Measurements from ENCODE around the gene MED15. TPM values are rescaled to one million over a fixed set of nuclear protein-coding genes. Genes with fewer than 3 reads are reported as not detected.

The MED15 gene
- total and polyA plus RNA-seq, 2 of the 4 experiments (the other 2 are of a cell fraction) = 19.0 to 68.8 TPM

DNA sequence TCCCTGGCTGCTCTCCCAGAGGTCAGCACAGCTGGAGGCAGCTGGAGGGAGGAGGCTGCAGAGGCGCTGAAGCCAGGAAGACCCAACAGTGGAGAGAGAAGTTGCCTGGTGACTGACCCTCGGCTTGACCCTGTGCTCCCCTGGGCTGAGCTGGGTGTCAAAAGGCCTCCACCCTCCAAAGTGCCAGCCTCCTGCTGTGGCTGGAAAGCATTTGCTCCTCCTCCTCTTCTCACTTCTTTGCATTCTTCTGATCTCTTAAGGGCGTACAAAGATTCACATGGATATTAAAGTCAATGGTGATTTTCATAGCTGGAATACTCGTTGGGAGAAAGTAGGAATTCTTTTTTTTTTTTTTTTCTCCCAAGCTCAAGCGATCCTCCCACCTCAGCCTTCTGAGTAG, 91.7 kb downstream of the MED15 start:
- intact Hi-C loops (cut with micrococcal nuclease) (no loop called here), dilution Hi-C loops (cut with HindIII; ENCODE audit: low sequenced_read_pairs, unreplicated experiment) (no loop called here), in situ Hi-C loops (cut with MboI; ENCODE audit: low sequenced_read_pairs) (no loop called here)
- no peaks in the 10 kb centered on the region for H4K20me1 ChIP-seq (ENCODE audit: insufficient read depth, low read length)
- BruUV-seq (replicated peaks) = no TSS peak
- ChIA-PET CTCF (interaction anchor here (0.6 kb wide), 2 partner anchors 27 to 188 kb away, joined by 3 to 5 read pairs; no protein-coding TSS in a partner anchor), POLR2A (ENCODE audit: unreplicated experiment) (interaction anchor here (0.6 kb wide), 1 partner anchor 53 kb away, joined by 5 read pairs; no protein-coding TSS in a partner anchor)
- WGBS, 2 experiments (ENCODE audit: extremely low coverage in 2 of 2, insufficient read length in 1 of 2) = no CpG with 5 or more reads among the region's 5 CpGs
- H3K9ac ChIP-seq (ENCODE audit: low read depth, low read length) = no peak overlapping the region
- ATAC-seq (ENCODE audit: low read depth) (no peak), DNase-seq (no peak)
- H2BK5ac ChIP-seq (ENCODE audit: low read depth, low read length, poor library complexity, severe bottlenecking) = no peak overlapping the region
- H3K4me3 ChIP-seq (ENCODE audit: insufficient read depth, low read depth, low read length) = no peak overlapping the region
- no peak overlapping the region for H3K27ac ChIP-seq (ENCODE audit: insufficient read depth, low read length)
- no peak overlapping the region for H4K8ac ChIP-seq (ENCODE audit: low read depth in 2 of 2, low read length in 2 of 2)
- H2BK120ac ChIP-seq (ENCODE audit: low read depth, low read length) = no peak overlapping the region
- H3K27me3 ChIP-seq (ENCODE audit: control insufficient read depth, insufficient read depth, low read length) = peaks cover 15% of the 10 kb centered on the region
- H2AK9ac ChIP-seq (replicated peaks; ENCODE audit: low read depth, low read length, poor library complexity) = no peak overlapping the region
- no peak overlapping the region for H2AK5ac ChIP-seq (ENCODE audit: low read depth, low read length)
- H3K23ac ChIP-seq (ENCODE audit: low read depth, low read length) = no peak overlapping the region
- no peak overlapping the region for H4K5ac ChIP-seq (ENCODE audit: low read depth, low read length)
- H3K9me1 ChIP-seq (ENCODE audit: insufficient read depth, low read length) = no peaks in the 10 kb centered on the region
- H2AFZ ChIP-seq (replicated peaks; ENCODE audit: low read length, poor library complexity) = no peak overlapping the region
- H3K4me2 ChIP-seq (ENCODE audit: low read depth, low read length) = no peak overlapping the region
- no peak overlapping the region for H3K18ac ChIP-seq (ENCODE audit: low read depth, low read length)
- H3K4me1 ChIP-seq (ENCODE audit: control insufficient read depth, insufficient read depth, low read length) = no peaks in the 10 kb centered on the region
- no peaks in the 10 kb centered on the region for H3K36me3 ChIP-seq (ENCODE audit: control insufficient read depth, insufficient read depth, low read length)
- no peak overlapping the region for H3K4ac ChIP-seq (ENCODE audit: low read depth, low read length)
- H2BK20ac ChIP-seq (ENCODE audit: low read depth, low read length) = no peak overlapping the region
- no peaks in the 10 kb centered on the region for H3K9me3 ChIP-seq (ENCODE audit: control insufficient read depth, insufficient read depth, low read length)
- H4K91ac ChIP-seq (ENCODE audit: insufficient read depth, low read depth, low read length) = no peak overlapping the region
- no peaks in the 10 kb centered on the region for H3K79me1 ChIP-seq (ENCODE audit: low read depth in 1 of 2, low read length in 2 of 2)
- TF ChIP-seq FOS (IDR thresholded peaks at IDR 0.05; ENCODE audit: low read depth, low read length) (no peak), MAZ (IDR thresholded peaks at IDR 0.05; ENCODE audit: borderline replicate concordance, low read depth, low read length) (no peak), POLR2A (IDR thresholded peaks at IDR 0.05; ENCODE audit: low read depth, low read length) (no peak), RCOR1 (IDR thresholded peaks at IDR 0.05; ENCODE audit: insufficient replicate concordance, low read length) (no peak), MXI1 (IDR thresholded peaks at IDR 0.05; ENCODE audit: borderline replicate concordance, low read depth, low read length) (no peak), RAD21 (IDR thresholded peaks at IDR 0.05; ENCODE audit: low read length) (no peak), MAFK (IDR thresholded peaks at IDR 0.05; ENCODE audit: low read depth, low read length) (no peak), SMC3 (IDR thresholded peaks at IDR 0.05; ENCODE audit: low read depth, low read length) (no peak), NFE2L2 (IDR thresholded peaks at IDR 0.05; ENCODE audit: low read depth, low read length) (no peak), BHLHE40 (IDR thresholded peaks at IDR 0.05; ENCODE audit: low read depth, low read length) (no peak), RFX5 (IDR thresholded peaks at IDR 0.05; ENCODE audit: low read depth, low read length) (no peak), CEBPB (IDR thresholded peaks at IDR 0.05; ENCODE audit: low read depth, low read length) (no peak), CHD1 (IDR thresholded peaks at IDR 0.05; ENCODE audit: low read depth, low read length) (no peak)
- TF ChIP-seq, protein P1, sequence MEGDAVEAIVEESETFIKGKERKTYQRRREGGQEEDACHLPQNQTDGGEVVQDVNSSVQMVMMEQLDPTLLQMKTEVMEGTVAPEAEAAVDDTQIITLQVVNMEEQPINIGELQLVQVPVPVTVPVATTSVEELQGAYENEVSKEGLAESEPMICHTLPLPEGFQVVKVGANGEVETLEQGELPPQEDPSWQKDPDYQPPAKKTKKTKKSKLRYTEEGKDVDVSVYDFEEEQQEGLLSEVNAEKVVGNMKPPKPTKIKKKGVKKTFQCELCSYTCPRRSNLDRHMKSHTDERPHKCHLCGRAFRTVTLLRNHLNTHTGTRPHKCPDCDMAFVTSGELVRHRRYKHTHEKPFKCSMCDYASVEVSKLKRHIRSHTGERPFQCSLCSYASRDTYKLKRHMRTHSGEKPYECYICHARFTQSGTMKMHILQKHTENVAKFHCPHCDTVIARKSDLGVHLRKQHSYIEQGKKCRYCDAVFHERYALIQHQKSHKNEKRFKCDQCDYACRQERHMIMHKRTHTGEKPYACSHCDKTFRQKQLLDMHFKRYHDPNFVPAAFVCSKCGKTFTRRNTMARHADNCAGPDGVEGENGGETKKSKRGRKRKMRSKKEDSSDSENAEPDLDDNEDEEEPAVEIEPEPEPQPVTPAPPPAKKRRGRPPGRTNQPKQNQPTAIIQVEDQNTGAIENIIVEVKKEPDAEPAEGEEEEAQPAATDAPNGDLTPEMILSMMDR (conservative IDR thresholded peaks at IDR 0.05; ENCODE audit: low read depth, low read length) = no peak
- TF ChIP-seq, protein P2, sequence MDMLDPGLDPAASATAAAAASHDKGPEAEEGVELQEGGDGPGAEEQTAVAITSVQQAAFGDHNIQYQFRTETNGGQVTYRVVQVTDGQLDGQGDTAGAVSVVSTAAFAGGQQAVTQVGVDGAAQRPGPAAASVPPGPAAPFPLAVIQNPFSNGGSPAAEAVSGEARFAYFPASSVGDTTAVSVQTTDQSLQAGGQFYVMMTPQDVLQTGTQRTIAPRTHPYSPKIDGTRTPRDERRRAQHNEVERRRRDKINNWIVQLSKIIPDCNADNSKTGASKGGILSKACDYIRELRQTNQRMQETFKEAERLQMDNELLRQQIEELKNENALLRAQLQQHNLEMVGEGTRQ (IDR thresholded peaks at IDR 0.05; ENCODE audit: low read depth, low read length) = no peak
- TF ChIP-seq, protein P3, sequence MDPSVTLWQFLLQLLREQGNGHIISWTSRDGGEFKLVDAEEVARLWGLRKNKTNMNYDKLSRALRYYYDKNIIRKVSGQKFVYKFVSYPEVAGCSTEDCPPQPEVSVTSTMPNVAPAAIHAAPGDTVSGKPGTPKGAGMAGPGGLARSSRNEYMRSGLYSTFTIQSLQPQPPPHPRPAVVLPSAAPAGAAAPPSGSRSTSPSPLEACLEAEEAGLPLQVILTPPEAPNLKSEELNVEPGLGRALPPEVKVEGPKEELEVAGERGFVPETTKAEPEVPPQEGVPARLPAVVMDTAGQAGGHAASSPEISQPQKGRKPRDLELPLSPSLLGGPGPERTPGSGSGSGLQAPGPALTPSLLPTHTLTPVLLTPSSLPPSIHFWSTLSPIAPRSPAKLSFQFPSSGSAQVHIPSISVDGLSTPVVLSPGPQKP (IDR thresholded peaks at IDR 0.05; ENCODE audit: borderline replicate concordance, low read depth, low read length) = no peak
- no peak overlapping the region for H2BK15ac ChIP-seq (ENCODE audit: low read depth, low read length)
- no peak overlapping the region for H3K14ac ChIP-seq (replicated peaks; ENCODE audit: low read depth, low read length)
- no peak overlapping the region for H3K56ac ChIP-seq (ENCODE audit: extremely low read depth, insufficient read depth, low read length)

All from IMR-90 (cell line).